Heart left ventricle (tissue), 13 donors: ENCODE measurements around the gene KIF18A.
"Not testable (repeated sequence)": the region's sequence is repeated elsewhere in the genome, so short reads cannot be mapped to it uniquely, and the experiment has no call there.

ENCODE experiments used
- CTCF ChIP-seq, 12 donors: fragments of 200-600 bp; sonication (generic) in 4 of 12; IDR thresholded peaks; one replicate each; pipeline versions ENCODE4 v1.5.0 to v1.8.0; 2018 to 2022; ENCODE audit warnings: antibody characterized with exemption in 12 of 12, mild to moderate bottlenecking in 5 of 12
- POLR2A ChIP-seq, 2 donors: fragments of 450-650 bp; IDR thresholded peaks; one replicate each; pipeline ENCODE4 v1.6.1; 2017; ENCODE audit warnings: antibody characterized with exemption in 2 of 2, mild to moderate bottlenecking in 2 of 2, moderate library complexity in 2 of 2
- donor health status: ischemic (EF 13 %, LVEDD 7.1; RV severe dilation, severe dysfunction).
- donor health status: DM: no; HTN: yes; CAD: no.
- donor health status: DM: no; HTN: no; CAD: no.
- donor health status: ischemic (EF 25% LVEDD 6.9; RV normal size, moderate dysfunction).
- donor health status: ischemic (EF 25% LVEDD 5.7; RV mildly dilated, moderate dysfunction).
- donor health status: ischemic (EF 35%, LVEDD 5.7; RV mildly dilated, moderate dysfunction).
- donor health status: nonischemic (EF 11% LVEDD 7.7; RV severe dilation, severe dysfunction).
- donor health status: DM: yes; HTN: yes; CAD: no.
- donor health status: PGD.
- donor health status: ischemic (EF 29% LVEDD 5.4; RV normal size, mild dysfunction).
- donor health status: nonischemic (EF 23%, LVEDD 6.1; RV moderate dilation, normal function).

- not testable (repeated sequence) for TF ChIP-seq POLR2A, CTCF (IDR thresholded peaks at IDR 0.05)
Measured at GRCh38 chr11:28087192-28087591, 20.8 kb downstream of the KIF18A start.
